ENCODE data around the gene EID2B.

Gene EID2B

DNA sequence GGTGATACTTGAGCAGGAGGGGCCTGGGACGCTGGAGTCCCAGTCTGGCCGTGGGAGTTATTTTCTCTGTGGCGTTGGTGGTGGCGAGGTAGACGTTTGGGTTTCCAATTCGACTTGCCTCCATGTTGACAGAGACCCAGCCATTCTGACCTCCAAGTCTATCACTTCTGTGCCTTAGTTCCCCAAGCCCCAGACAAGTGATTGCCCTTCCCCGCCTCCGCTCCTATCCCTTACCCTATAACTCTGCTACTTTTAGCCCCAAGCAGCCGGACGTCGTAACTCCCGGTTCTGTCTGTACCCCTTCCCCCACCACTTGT lies 51.5 kb downstream of the EID2B start:
- Histone ChIP-seq H3K4me1 (ENCODE audit: control insufficient read depth in 1 of 2, insufficient read depth in 1 of 2, low read depth in 1 of 2, low read length in 1 of 2) (peaks cover 19 to 21% of the 10 kb centered on the region in 2 experiments), H3K27ac (peak overlapping the region; percentile 71), H3K9me3 (no peaks in the 10 kb centered on the region), H3K4me3 (ENCODE audit: low read depth in 1 of 2, low read length in 1 of 2) (peak overlapping the region; percentile 87 to 92), H3K36me3 (peaks cover 16% of the 10 kb centered on the region), H3K27me3 (no peaks in the 10 kb centered on the region)
- TF ChIP-seq, protein P1, sequence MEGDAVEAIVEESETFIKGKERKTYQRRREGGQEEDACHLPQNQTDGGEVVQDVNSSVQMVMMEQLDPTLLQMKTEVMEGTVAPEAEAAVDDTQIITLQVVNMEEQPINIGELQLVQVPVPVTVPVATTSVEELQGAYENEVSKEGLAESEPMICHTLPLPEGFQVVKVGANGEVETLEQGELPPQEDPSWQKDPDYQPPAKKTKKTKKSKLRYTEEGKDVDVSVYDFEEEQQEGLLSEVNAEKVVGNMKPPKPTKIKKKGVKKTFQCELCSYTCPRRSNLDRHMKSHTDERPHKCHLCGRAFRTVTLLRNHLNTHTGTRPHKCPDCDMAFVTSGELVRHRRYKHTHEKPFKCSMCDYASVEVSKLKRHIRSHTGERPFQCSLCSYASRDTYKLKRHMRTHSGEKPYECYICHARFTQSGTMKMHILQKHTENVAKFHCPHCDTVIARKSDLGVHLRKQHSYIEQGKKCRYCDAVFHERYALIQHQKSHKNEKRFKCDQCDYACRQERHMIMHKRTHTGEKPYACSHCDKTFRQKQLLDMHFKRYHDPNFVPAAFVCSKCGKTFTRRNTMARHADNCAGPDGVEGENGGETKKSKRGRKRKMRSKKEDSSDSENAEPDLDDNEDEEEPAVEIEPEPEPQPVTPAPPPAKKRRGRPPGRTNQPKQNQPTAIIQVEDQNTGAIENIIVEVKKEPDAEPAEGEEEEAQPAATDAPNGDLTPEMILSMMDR (IDR thresholded peaks at IDR 0.05), result no peak

All from neutrophil (primary cell).